ENCODE data around the gene AP5S1.

GRCh38 chr20:3804254-3804751 is 16.0 kb upstream of the AP5S1 start:
- TF ChIP-seq, protein P1, sequence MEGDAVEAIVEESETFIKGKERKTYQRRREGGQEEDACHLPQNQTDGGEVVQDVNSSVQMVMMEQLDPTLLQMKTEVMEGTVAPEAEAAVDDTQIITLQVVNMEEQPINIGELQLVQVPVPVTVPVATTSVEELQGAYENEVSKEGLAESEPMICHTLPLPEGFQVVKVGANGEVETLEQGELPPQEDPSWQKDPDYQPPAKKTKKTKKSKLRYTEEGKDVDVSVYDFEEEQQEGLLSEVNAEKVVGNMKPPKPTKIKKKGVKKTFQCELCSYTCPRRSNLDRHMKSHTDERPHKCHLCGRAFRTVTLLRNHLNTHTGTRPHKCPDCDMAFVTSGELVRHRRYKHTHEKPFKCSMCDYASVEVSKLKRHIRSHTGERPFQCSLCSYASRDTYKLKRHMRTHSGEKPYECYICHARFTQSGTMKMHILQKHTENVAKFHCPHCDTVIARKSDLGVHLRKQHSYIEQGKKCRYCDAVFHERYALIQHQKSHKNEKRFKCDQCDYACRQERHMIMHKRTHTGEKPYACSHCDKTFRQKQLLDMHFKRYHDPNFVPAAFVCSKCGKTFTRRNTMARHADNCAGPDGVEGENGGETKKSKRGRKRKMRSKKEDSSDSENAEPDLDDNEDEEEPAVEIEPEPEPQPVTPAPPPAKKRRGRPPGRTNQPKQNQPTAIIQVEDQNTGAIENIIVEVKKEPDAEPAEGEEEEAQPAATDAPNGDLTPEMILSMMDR (conservative IDR thresholded peaks at IDR 0.05 in 1 of 2, IDR thresholded peaks at IDR 0.05 in 1 of 2; ENCODE audit: extremely low read depth in 1 of 2, insufficient read depth in 1 of 2, low read depth in 1 of 2, low read length in 2 of 2), result no peak
- no peak for TF ChIP-seq EZH2 (IDR thresholded peaks at IDR 0.05; ENCODE audit: borderline replicate concordance, low read length)
